K562 (cell line): Measurements from ENCODE around the gene CLIC1. TPM values are rescaled to one million over a fixed set of nuclear protein-coding genes. Genes with fewer than 3 reads are reported as not detected.

Experiments used
- ATAC-seq: fragments of 200-7000 bp; cut with Tn5 transposase; 3 replicates; pipeline ENCODE4 v1.9.1; 2020; ENCODE audit warnings: moderate library complexity
- BruUV-seq: library from RNA; stranded (reverse); fragments of 400-500 nt; replicated peaks from 2 replicates; lab custom pipeline; 2021; lab: Mats Ljungman, UMichigan
- CTCF ChIA-PET: fragments of 300-600 bp; formaldehyde crosslinking; extraction: SDS; loops from one replicate; lab custom pipeline; 2021; ENCODE audit warnings: low intra/inter-chr PET ratio; lab: Yijun Ruan, JAX
- POLR2A ChIA-PET: fragments of 300-600, 350-650 bp; sonication (Branson Sonifier 250); formaldehyde crosslinking; extraction: SDS; loops from one replicate; lab custom pipeline; 2021; ENCODE audit warnings: antibody characterized with exemption, inconsistent platforms; lab: Yijun Ruan, JAX
- DNase-seq, 4 experiments: peaks; one replicate each; pipeline versions ENCODE4 v3.0.0 to v3.0.0-alpha.2; 2011 to 2018; ENCODE audit warnings: low spot score in 3 of 4, mixed read lengths in 3 of 4; ENCODE audit errors: extremely low read depth in 1 of 4
- FAIRE-seq: peaks from 2 replicates; lab custom pipeline; 2011; peaks lifted over from hg19 to GRCh38; lab: Jason Lieb, UNC
- H2AFZ ChIP-seq: 2 replicates; pipeline ENCODE4 v1.6.0; 2011; ENCODE audit warnings: low read depth, low read length, control low read depth, inconsistent platforms
- H3K27ac ChIP-seq: fragments of 200-600 bp; 3 replicates; pipeline ENCODE4 v1.8.0; 2011; ENCODE audit warnings: low read depth, mild to moderate bottlenecking, control low read depth, inconsistent platforms, low read length, moderate library complexity, mixed read lengths; ENCODE audit errors: extremely low read depth
- H3K27me3 ChIP-seq, 2 experiments: fragments of 300-600 bp in 1 of 2; 2 replicates in 1 of 2; 3 replicates in 1 of 2; pipeline versions ENCODE4 v1.6.0 to v1.8.0; 2011; ENCODE audit warnings: inconsistent platforms in 2 of 2, low read length in 2 of 2, mild to moderate bottlenecking in 1 of 2, mixed read lengths in 1 of 2, moderate library complexity in 1 of 2; ENCODE audit not compliant: control insufficient read depth in 2 of 2, insufficient read depth in 2 of 2
- H3K36me3 ChIP-seq: fragments of 300-600 bp; 3 replicates; pipeline ENCODE4 v1.8.0; 2011; ENCODE audit warnings: mild to moderate bottlenecking, low read length, inconsistent platforms; ENCODE audit not compliant: control insufficient read depth, insufficient read depth
- H3K4me1 ChIP-seq, 2 experiments: fragments of 200-600 bp in 1 of 2; replicated peaks in 1 of 2; 2 replicates in 1 of 2; 3 replicates in 1 of 2; pipeline versions ENCODE4 v1.5.1 to v1.8.0; 2011; ENCODE audit warnings: inconsistent platforms in 2 of 2, low read length in 2 of 2, mild to moderate bottlenecking in 1 of 2, mixed read lengths in 1 of 2, moderate library complexity in 1 of 2; ENCODE audit not compliant: control insufficient read depth in 2 of 2, insufficient read depth in 2 of 2
- H3K4me2 ChIP-seq: 2 replicates; pipeline ENCODE4 v1.6.1; 2011; ENCODE audit warnings: low read length, control low read depth, inconsistent platforms, mixed read lengths; ENCODE audit not compliant: insufficient read depth
- H3K4me3 ChIP-seq: fragments of 200-600 bp; sonication (generic), shearing (Covaris generic); 2 replicates; pipeline ENCODE4 v1.5.1; 2016; ENCODE audit warnings: control low read depth, inconsistent platforms
- H3K79me2 ChIP-seq: fragments of 200-600 bp; 3 replicates; pipeline ENCODE4 v1.8.0; 2011; ENCODE audit warnings: low read length, inconsistent platforms; ENCODE audit not compliant: control insufficient read depth, insufficient read depth
- H3K9ac ChIP-seq, 2 experiments: 2 replicates each; pipeline versions ENCODE4 v1.6.0 to v1.6.1; 2011; ENCODE audit warnings: low read depth in 2 of 2, low read length in 2 of 2, control low read depth in 1 of 2, inconsistent platforms in 1 of 2, mild to moderate bottlenecking in 1 of 2, mixed read lengths in 1 of 2; ENCODE audit not compliant: insufficient read depth in 1 of 2
- H3K9me1 ChIP-seq: one replicate; pipeline ENCODE4 v1.6.0; 2011; ENCODE audit warnings: inconsistent platforms, mild to moderate bottlenecking, low read length, moderate library complexity; ENCODE audit not compliant: control insufficient read depth, insufficient read depth
- H3K9me3 ChIP-seq: replicated peaks from 2 replicates; pipeline ENCODE4 v1.5.1; 2011; ENCODE audit warnings: low read depth, low read length, inconsistent platforms; ENCODE audit not compliant: control insufficient read depth, insufficient read depth
- H4K20me1 ChIP-seq: replicated peaks from 2 replicates; pipeline ENCODE4 v1.6.1; 2011; ENCODE audit warnings: low read length, inconsistent platforms, mixed read lengths; ENCODE audit not compliant: control insufficient read depth, insufficient read depth
- ELF2 ChIP-seq: fragments of 250-450 bp; sonication (Bioruptor Pico); IDR thresholded peaks from 2 replicates; pipeline ENCODE4 v1.5.0; 2021; ENCODE audit warnings: mild to moderate bottlenecking
- GTF2A2 ChIP-seq: IDR thresholded peaks from 2 replicates; pipeline ENCODE4 v1.6.1; 2016; ENCODE audit warnings: mild to moderate bottlenecking, missing genetic modification characterization, missing compliant biosample characterization
- NFRKB ChIP-seq: fragments of 450-650 bp; IDR thresholded peaks from 2 replicates; pipeline ENCODE4 v1.6.1; 2016; ENCODE audit warnings: low read depth
- SMARCE1 ChIP-seq: fragments of 450-650 bp; IDR thresholded peaks from 2 replicates; pipeline ENCODE4 v1.7.1; 2016; ENCODE audit warnings: mild to moderate bottlenecking
- ZC3H8 ChIP-seq: fragments of 450-650 bp; IDR thresholded peaks from 2 replicates; pipeline ENCODE4 v1.6.1; 2017
- ZNF217 ChIP-seq: sonication (generic); formaldehyde crosslinking; IDR thresholded peaks from 2 replicates; pipeline ENCODE4 v1.8.0; 2022; ENCODE audit warnings: mild to moderate bottlenecking, missing genetic modification reagents
- ZNF24 ChIP-seq: fragments of 450-650 bp; IDR thresholded peaks from 2 replicates; pipeline ENCODE4 v1.6.1; 2016
- ZNF384 ChIP-seq: IDR thresholded peaks from 2 replicates; pipeline ENCODE4 v1.6.1; 2012; ENCODE audit warnings: low read depth, low read length, improper control_type of control experiment
- WGBS: fragments of 100-300 bp; shearing (Covaris generic); methylation state at CpG from one replicate; pipeline ENCODE4 v1.1.6; 2016; ENCODE audit warnings: low coverage, mixed read lengths; ENCODE audit not compliant: insufficient coverage; ENCODE audit errors: missing lambda C conversion rate; 5-methylcytosine and 5-hydroxymethylcytosine counted together
- in situ Hi-C: fragments of 300-500 bp; cut with MboI; formaldehyde crosslinking; loops from 4 replicates; pipeline ENCODE4 v1.15.0; 2018; ENCODE audit warnings: inconsistent platforms, mixed read lengths
- intact Hi-C: fragments of 100-400 bp; cut with micrococcal nuclease; formaldehyde crosslinking; loops from 2 replicates; pipeline ENCODE4 v1.14.2; 2022
- polyA plus RNA-seq, 8 experiments: library from polyadenylated mRNA; depleted of rRNA in 4 of 8; stranded (reverse) in 5 of 8; unstranded in 3 of 8; fragments of >200 nt; fragmentation: Nextera tagmentation in 2 of 8; fragmentation: Illumina TruSeq in 1 of 8; extraction: Ambion mirVana in 2 of 8; extraction: Trizol in 1 of 8; gene quantifications; 2 replicates each; pipeline versions ENCODE4 v1.2.1 to v1.2.3, GENCODE V29; 2011 to 2014; ENCODE audit warnings: inconsistent platforms in 1 of 8, missing spikeins in 1 of 8
- total RNA-seq, 7 experiments: library from RNA; depleted of rRNA in 6 of 7; stranded (reverse); fragments of >200 nt in 6 of 7; fragmentation: Illumina TruSeq in 2 of 7; extraction: Trizol in 2 of 7; gene quantifications; 2 replicates each; pipeline versions ENCODE4 v1.2.1 to v1.2.3, GENCODE V29; 2011 to 2021; ENCODE audit warnings: low replicate concordance in 1 of 7
- TF ChIP-seq, protein P1 (sequence below), 2 experiments: fragments of 450-650 bp; IDR thresholded peaks; 2 replicates each; pipeline ENCODE4 v1.6.1; 2016; ENCODE audit warnings: mild to moderate bottlenecking in 2 of 2, borderline replicate concordance in 1 of 2, low read depth in 1 of 2, moderate library complexity in 1 of 2
- TF ChIP-seq, protein P2 (sequence below): fragments of 250-450 bp; sonication (Bioruptor Pico); IDR thresholded peaks from 2 replicates; pipeline ENCODE4 v1.4.0; 2020; ENCODE audit warnings: mild to moderate bottlenecking, moderate library complexity

The CLIC1 gene
- total and polyA plus RNA-seq, 9 of the 15 experiments (the other 6 are each of a cell fraction or from before 2014, with no cell fraction given), result 1,267 to 2,419 (median 1,808) TPM

DNA sequence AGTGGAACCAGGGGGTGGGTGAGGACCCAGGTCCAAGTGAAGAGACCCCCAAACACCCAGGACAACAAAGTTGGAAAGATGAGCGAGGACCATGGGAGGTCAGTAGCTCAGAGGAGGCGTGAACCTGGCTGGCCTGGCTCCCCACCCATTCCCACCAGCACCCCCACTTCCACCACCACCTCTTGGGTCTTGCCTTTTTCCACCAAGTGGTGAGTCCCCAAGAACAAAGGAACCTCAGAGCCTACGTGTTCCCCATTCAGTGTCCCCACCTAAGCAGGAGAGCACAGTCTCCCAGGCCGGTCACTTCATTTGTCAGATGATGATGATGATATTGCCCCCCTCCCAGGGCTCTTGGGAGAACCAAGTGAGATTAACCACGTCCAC, 41.3 kb upstream of the CLIC1 start (continued):
- no peak for TF ChIP-seq GTF2A2 (tag)
- TF ChIP-seq, all 486 proteins: peak for 12

DNA sequence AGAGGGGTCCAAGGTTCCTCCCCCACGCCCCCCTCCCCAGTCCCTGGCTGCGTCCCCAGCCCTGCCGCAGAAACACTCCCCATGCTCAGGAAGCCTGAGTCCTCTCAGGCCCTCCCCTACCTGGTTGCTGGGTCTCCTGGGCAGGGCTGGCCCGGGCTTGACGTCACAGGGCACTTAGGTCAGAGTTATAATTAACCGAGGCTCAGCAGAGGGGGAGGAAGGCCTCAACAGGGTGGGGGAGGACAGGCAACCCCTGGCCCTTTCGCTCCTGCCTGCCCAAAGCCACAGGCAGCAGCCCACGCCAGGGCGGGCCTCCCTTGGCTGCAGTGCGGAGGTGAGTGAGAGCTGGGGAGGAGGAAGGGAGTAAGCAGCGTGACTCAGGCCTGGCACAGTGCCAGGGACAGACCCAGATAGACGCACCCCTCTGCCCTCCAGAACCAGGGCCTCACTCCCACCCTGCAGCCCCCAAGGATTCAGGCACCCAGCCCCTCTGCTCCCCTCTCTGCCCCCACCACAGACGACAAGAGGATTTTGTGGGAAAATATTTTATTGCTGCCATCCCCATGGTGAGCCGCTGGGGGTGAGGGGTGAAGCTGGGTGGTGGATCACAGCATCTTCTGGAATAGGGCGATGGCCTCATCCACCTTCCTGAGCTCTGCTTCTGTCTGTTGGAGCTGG, 40.8 kb upstream of the CLIC1 start, which contains the start of gene VWA7:
Gene VWA7 (minus strand): TSS at position 340 of the 678 bp plus-strand sequence. CDS start 549 bp downstream, outside the sequence.
- ATAC-seq (peak; percentile 91), FAIRE-seq (peak; percentile 99), DNase-seq (peak; percentile 98 to 99 (median 99))
- H4K20me1 ChIP-seq, result no peaks in the 10 kb centered on the region
- no TSS peak for BruUV-seq
- intact Hi-C loops (loop anchor here (2.0 to 10.0 kb wide), 2 partner anchors 18 to 232 kb away; partner anchors contain the start of genes ATP6V1G2, DDX39B, NFKBIL1 and VARS1), in situ Hi-C loops (no loop called here)
- ChIA-PET CTCF (interaction anchor here (0.7 to 1.1 kb wide), 2 partner anchors 53 to 231 kb away, joined by 3 to 4 read pairs; partner anchors contain the start of gene ATP6V1G2), POLR2A (interaction anchor here (0.6 to 8.8 kb wide), 27 partner anchors 9 to 1080 kb away, joined by 3 to 47 read pairs (median 5); partner anchors contain the start of genes ABHD16A, BAG6, DDAH2 and GPANK1)
- peak within 1 kb of the TSS; percentile 87 for H3K27ac ChIP-seq
- peaks cover 48% of the 10 kb centered on the region; the same call in 2 of the 3 replicates for H3K36me3 ChIP-seq
- no peaks in the 10 kb centered on the region for H3K27me3 ChIP-seq
- H3K9ac ChIP-seq, result peak within 1 kb of the TSS; percentile 64 to 88
- H3K4me1 ChIP-seq, result peaks cover 43 to 85% of the 10 kb centered on the region in 2 experiments
- H3K79me2 ChIP-seq, result no peaks in the 10 kb centered on the region
- 1% methylated on average over 15 of the region's 15 CpGs for WGBS
- peak within 1 kb of the TSS; percentile 10; the same call in 1 of the 2 replicates for H3K4me3 ChIP-seq
- peak within 1 kb of the TSS; percentile 56 for H3K4me2 ChIP-seq
- peak within 1 kb of the TSS; percentile 36 for H2AFZ ChIP-seq
- no peaks in the 10 kb centered on the region for H3K9me3 ChIP-seq
- H3K9me1 ChIP-seq, result peaks cover 6% of the 10 kb centered on the region
- TF ChIP-seq ZC3H8 (no peak), NFRKB (no peak), ZNF217 (no peak), ZNF24 (0 out of 2 replicates have a peak, but pooled peaks have one; percentile 29), ELF2 (peak; percentile 69), SMARCE1 (peak; percentile 98), ZNF384 (peak; percentile 48; the same call in 1 of the 2 replicates)
- TF ChIP-seq, protein P1, sequence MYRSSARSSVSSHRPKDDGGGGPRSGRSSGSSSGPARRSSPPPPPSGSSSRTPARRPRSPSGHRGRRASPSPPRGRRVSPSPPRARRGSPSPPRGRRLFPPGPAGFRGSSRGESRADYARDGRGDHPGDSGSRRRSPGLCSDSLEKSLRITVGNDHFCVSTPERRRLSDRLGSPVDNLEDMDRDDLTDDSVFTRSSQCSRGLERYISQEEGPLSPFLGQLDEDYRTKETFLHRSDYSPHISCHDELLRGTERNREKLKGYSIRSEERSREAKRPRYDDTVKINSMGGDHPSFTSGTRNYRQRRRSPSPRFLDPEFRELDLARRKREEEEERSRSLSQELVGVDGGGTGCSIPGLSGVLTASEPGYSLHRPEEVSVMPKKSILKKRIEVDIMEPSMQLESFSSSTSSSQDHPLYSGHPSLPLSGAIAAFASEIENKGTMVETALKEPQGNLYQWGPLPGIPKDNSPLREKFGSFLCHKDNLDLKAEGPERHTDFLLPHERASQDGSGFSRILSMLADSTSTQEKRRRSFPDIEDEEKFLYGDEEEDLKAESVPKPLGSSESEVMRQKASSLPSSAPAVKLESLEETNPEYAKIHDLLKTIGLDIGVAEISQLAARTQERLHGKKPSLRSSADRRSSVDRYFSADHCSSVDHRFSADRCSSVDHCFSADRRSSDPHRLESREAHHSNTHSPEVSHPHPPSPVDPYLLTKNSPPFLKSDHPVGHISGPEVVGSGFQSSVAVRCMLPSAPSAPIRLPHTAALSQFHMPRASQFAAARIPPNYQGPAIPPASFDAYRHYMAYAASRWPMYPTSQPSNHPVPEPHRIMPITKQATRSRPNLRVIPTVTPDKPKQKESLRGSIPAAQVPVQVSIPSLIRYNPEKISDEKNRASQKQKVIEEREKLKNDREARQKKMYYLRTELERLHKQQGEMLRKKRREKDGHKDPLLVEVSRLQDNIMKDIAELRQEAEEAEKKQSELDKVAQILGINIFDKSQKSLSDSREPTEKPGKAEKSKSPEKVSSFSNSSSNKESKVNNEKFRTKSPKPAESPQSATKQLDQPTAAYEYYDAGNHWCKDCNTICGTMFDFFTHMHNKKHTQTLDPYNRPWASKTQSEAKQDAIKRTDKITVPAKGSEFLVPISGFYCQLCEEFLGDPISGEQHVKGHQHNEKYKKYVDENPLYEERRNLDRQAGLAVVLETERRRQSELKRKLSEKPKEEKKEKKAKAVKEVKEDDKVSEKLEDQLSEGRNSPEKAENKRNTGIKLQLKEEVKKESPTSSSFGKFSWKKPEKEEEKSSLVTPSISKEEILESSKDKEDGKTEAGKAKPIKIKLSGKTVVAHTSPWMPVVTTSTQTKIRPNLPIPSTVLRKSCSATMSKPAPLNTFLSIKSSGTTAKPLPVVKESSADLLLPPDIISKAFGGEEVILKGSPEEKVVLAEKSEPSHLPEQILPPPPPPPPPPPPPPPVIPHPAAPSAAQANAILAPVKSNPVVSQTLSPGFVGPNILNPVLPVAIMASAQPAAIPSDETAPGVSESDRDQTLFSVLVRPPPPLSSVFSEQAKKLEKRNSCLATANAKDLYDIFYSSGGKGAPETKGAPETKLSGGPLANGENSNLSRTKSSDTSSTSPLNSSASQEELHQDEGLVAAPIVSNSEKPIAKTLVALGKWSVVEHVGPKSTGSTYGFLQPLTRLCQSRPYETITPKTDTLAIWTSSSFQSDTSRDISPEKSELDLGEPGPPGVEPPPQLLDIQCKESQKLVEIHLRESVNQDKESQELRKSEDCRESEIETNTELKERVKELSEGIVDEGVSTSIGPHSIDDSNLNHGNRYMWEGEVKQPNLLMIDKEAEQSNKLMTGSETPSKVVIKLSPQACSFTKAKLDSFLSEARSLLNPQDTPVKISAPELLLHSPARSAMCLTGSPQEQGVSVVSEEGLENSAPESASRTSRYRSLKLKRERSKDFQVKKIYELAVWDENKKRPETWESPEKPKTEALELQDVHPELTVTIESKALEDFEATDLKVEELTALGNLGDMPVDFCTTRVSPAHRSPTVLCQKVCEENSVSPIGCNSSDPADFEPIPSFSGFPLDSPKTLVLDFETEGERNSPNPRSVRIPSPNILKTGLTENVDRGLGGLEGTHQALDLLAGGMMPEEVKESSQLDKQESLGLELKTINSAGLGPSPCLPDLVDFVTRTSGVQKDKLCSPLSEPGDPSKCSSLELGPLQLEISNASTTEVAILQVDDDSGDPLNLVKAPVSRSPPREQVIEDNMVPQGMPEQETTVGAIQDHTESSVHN (IDR thresholded peaks at IDR 0.05; ENCODE audit: borderline replicate concordance in 1 of 2, low read depth in 1 of 2), result peak in 1 of 2 experiments; percentile 87; a peak in 2 of 4 replicates
- TF ChIP-seq, protein P2, sequence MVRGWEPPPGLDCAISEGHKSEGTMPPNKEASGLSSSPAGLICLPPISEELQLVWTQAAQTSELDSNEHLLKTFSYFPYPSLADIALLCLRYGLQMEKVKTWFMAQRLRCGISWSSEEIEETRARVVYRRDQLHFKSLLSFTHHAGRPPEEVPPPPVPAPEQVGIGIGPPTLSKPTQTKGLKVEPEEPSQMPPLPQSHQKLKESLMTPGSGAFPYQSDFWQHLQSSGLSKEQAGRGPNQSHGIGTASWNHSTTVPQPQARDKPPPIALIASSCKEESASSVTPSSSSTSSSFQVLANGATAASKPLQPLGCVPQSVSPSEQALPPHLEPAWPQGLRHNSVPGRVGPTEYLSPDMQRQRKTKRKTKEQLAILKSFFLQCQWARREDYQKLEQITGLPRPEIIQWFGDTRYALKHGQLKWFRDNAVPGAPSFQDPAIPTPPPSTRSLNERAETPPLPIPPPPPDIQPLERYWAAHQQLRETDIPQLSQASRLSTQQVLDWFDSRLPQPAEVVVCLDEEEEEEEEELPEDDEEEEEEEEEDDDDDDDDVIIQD (CRISPR knock-in tag), result no peak
